ENCODE measurements around the gene DEXI. TPM values are rescaled to one million over a fixed set of nuclear protein-coding genes. Genes with fewer than 3 reads are reported as not detected.

The DEXI gene
- total and polyA plus RNA-seq, 2 of the 13 experiments (the other 11 are each of a cell fraction or from before 2014, with no cell fraction given): 51.5 to 70.4 TPM

DNA sequence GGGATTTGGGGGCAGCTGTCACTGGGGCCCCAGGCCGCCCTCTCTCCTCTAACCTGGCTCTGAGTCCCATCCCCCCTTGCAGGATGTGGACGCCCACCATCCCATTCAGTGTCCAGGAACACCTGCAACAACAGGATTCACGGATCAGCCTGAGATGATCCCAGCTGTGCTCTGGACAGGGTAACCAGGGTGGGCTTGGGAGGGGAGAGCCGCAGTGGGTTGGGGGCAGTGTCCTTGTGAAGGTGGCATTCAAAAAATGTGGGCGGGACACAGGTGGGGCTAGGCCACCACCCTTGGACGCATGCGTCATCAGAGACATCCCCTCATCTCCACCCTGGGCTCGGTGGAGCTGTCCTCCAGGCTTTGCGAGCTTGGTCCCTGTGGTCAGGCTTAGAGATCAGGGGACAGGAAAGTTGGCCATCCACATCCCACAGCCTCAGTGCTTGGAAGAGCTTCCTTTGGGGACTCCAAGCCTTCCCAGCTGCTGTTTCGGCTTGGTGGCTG, 19.1 kb downstream of the DEXI start:
- BruUV-seq (replicated peaks): no TSS peak
- FAIRE-seq (peak; percentile 58), ATAC-seq (peak; percentile 67), DNase-seq (ENCODE audit: low spot score) (peak; percentile 73)
- H2AFZ ChIP-seq (ENCODE audit: low read length): no peak overlapping the region
- 7% methylated on average over 9 of the region's 10 CpGs for WGBS (ENCODE audit: low lambda C conversion rate)
- no peaks in the 10 kb centered on the region for H3K9me3 ChIP-seq (ENCODE audit: low read length)
- peak overlapping the region; percentile 97 for H3K4me2 ChIP-seq (ENCODE audit: low read depth, low read length)
- peak overlapping the region; percentile 25; the same call in 1 of the 2 replicates for H3K9ac ChIP-seq (ENCODE audit: insufficient read depth, low read depth, low read length)
- H3K27ac ChIP-seq (ENCODE audit: extremely low read length, insufficient read depth, low read length): peak overlapping the region; percentile 54
- in situ Hi-C loops (cut with HindIII; ENCODE audit: extremely low pct_ligation_motif_present, low pct_unique_long_range_greater_than_20kb) (loop anchor here (5.0 kb wide), 1 partner anchor 181 kb away; the partner anchor contains the start of gene NUBP1), intact Hi-C loops (cut with micrococcal nuclease; ENCODE audit: unreplicated experiment) (loop anchor here (2.0 kb wide), 1 partner anchor 402 kb away; no protein-coding TSS in a partner anchor)
- peak overlapping the region; percentile 22 to 72 (median 41); a peak in 5 of 6 replicates for H3K4me3 ChIP-seq (replicated peaks in 1 of 3; ENCODE audit: insufficient read depth in 1 of 3, low read depth in 2 of 3, low read length in 3 of 3)
- H3K4me1 ChIP-seq (ENCODE audit: insufficient read depth, low read length): peaks cover 39% of the 10 kb centered on the region
- peaks cover 7 to 17% of the 10 kb centered on the region in 2 experiments for H3K36me3 ChIP-seq (replicated peaks in 1 of 2; ENCODE audit: control insufficient read depth in 1 of 2, insufficient read depth in 2 of 2, low read length in 2 of 2)
- H3K27me3 ChIP-seq (ENCODE audit: control insufficient read depth in 1 of 2, insufficient read depth in 2 of 2, low read length in 2 of 2): peaks cover 0 to 4% of the 10 kb centered on the region in 2 experiments; a peak in 1 of 5 replicates
- H3K79me2 ChIP-seq (ENCODE audit: insufficient read depth, low read length): no peaks in the 10 kb centered on the region
- ChIA-PET POLR2A (interaction anchor here (0.6 to 3.1 kb wide), 17 partner anchors 9 to 665 kb away, joined by 3 to 60 read pairs (median 4); partner anchors contain the start of genes ATF7IP2, CLEC16A, DEXI and EMP2), CTCF (ENCODE audit: low intra/inter-chr PET ratio, low total read pairs) (no interaction called here)
- H4K20me1 ChIP-seq (ENCODE audit: insufficient read depth, low read length): no peaks in the 10 kb centered on the region
- TF ChIP-seq MED13 (CRISPR knock-in tag; IDR thresholded peaks at IDR 0.05): no peak
- no peak for TF ChIP-seq TFE3 (CRISPR knock-in tag; IDR thresholded peaks at IDR 0.05)
- TF ChIP-seq NRL (CRISPR knock-in tag; IDR thresholded peaks at IDR 0.05; ENCODE audit: borderline replicate concordance): peak; percentile 23; the same call in 1 of the 2 replicates
- no peak for TF ChIP-seq ONECUT2 (CRISPR knock-in tag; IDR thresholded peaks at IDR 0.05)
- TF ChIP-seq ZNF678 (CRISPR knock-in tag; IDR thresholded peaks at IDR 0.05): no peak
- TF ChIP-seq ZNF496 (CRISPR knock-in tag; IDR thresholded peaks at IDR 0.05; ENCODE audit: insufficient replicate concordance): no peak
- TF ChIP-seq, protein P1, sequence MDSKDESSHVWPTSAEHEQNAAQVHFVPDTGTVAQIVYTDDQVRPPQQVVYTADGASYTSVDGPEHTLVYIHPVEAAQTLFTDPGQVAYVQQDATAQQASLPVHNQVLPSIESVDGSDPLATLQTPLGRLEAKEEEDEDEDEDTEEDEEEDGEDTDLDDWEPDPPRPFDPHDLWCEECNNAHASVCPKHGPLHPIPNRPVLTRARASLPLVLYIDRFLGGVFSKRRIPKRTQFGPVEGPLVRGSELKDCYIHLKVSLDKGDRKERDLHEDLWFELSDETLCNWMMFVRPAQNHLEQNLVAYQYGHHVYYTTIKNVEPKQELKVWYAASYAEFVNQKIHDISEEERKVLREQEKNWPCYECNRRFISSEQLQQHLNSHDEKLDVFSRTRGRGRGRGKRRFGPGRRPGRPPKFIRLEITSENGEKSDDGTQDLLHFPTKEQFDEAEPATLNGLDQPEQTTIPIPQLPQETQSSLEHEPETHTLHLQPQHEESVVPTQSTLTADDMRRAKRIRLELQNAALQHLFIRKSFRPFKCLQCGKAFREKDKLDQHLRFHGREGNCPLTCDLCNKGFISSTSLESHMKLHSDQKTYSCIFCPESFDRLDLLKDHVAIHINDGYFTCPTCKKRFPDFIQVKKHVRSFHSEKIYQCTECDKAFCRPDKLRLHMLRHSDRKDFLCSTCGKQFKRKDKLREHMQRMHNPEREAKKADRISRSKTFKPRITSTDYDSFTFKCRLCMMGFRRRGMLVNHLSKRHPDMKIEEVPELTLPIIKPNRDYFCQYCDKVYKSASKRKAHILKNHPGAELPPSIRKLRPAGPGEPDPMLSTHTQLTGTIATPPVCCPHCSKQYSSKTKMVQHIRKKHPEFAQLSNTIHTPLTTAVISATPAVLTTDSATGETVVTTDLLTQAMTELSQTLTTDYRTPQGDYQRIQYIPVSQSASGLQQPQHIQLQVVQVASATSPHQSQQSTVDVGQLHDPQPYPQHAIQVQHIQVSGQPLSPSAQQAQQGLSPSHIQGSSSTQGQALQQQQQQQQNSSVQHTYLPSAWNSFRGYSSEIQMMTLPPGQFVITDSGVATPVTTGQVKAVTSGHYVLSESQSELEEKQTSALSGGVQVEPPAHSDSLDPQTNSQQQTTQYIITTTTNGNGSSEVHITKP (CRISPR knock-in tag; IDR thresholded peaks at IDR 0.05; ENCODE audit: low read depth): 0 out of 2 replicates have a peak, but pooled peaks have one; percentile 16
- TF ChIP-seq ZFY (CRISPR knock-in tag; IDR thresholded peaks at IDR 0.05): no peak
- TF ChIP-seq RBFOX2 (IDR thresholded peaks at IDR 0.05; ENCODE audit: low read depth, low read length): 0 out of 2 replicates have a peak, but pooled peaks have one; percentile 37
- TF ChIP-seq TGIF2 (CRISPR knock-in tag; IDR thresholded peaks at IDR 0.05): 0 out of 2 replicates have a peak, but pooled peaks have one; percentile 18
- TF ChIP-seq MIER2 (CRISPR knock-in tag; IDR thresholded peaks at IDR 0.05): no peak
- peak; percentile 16; the same call in 1 of the 2 replicates for TF ChIP-seq ZNF124 (CRISPR knock-in tag; IDR thresholded peaks at IDR 0.05)
